Heart right ventricle (tissue), 16 donors: ENCODE measurements around the gene RRAD. TPM values are rescaled to one million over a fixed set of nuclear protein-coding genes. Genes with fewer than 3 reads are reported as not detected.
A peak's percentile ranks its signal among the peaks of the same experiment; 100 is the strongest.

Experiments
- ATAC-seq, 8 donors: fragments of 200-7000 bp; cut with Tn5 transposase; one replicate each; pipeline ENCODE4 v1.9.1; 2020; ENCODE audit warnings: mild to moderate bottlenecking in 8 of 8, moderate library complexity in 8 of 8, moderate number of reproducible peaks in 1 of 8
- DNase-seq, 2 donors: peaks; one replicate each; pipeline ENCODE4 v3.0.0-alpha.2; 2020
- H3K27ac ChIP-seq, 10 donors: fragments of 200-600 bp; sonication (generic) in 2 of 10; one replicate each; pipeline versions ENCODE4 v1.5.0 to v1.8.0; 2020 to 2022; ENCODE audit warnings: mild to moderate bottlenecking in 3 of 10
- H3K27me3 ChIP-seq, 7 donors: fragments of 200-600 bp; one replicate each; pipeline ENCODE4 v1.8.0; 2021 to 2022; ENCODE audit warnings: mild to moderate bottlenecking in 2 of 7
- H3K36me3 ChIP-seq, 9 donors: fragments of 200-600 bp; sonication (generic) in 1 of 9; one replicate each; pipeline versions ENCODE4 v1.5.0 to v1.8.0; 2020 to 2022; ENCODE audit warnings: mild to moderate bottlenecking in 2 of 9
- H3K4me1 ChIP-seq, 9 donors: fragments of 200-600 bp; sonication (generic) in 1 of 9; one replicate each; pipeline versions ENCODE4 v1.5.0 to v1.8.0; 2020 to 2022; ENCODE audit warnings: mild to moderate bottlenecking in 4 of 9
- H3K4me3 ChIP-seq, 10 donors: fragments of 200-600 bp; sonication (generic) in 2 of 10; one replicate each; pipeline versions ENCODE4 v1.5.0 to v1.8.0; 2020 to 2022; ENCODE audit warnings: mild to moderate bottlenecking in 7 of 10, moderate library complexity in 2 of 10
- H3K9me3 ChIP-seq, 11 donors: fragments of 200-600 bp in 10 of 11; sonication (generic) in 2 of 11; one replicate each; pipeline versions ENCODE4 v1.5.0 to v1.8.0; 2013 to 2022; ENCODE audit warnings: mild to moderate bottlenecking in 2 of 11, control low read depth in 1 of 11, moderate library complexity in 1 of 11
- WGBS, 2 donors: extraction: QIAGEN DNeasy Blood & Tissue Kit; methylation state at CpG; one replicate each; pipeline ENCODE4 v1.1.7; 2013; ENCODE audit warnings: inconsistent platforms in 1 of 2; 5-methylcytosine and 5-hydroxymethylcytosine counted together
- intact Hi-C, 10 donors: fragments of 100-400 bp; cut with DNase I; formaldehyde crosslinking; loops; one replicate each; pipeline versions ENCODE4 v1.11.1 to v1.14.2; 2022
- polyA plus RNA-seq, 2 donors: library from polyadenylated mRNA; stranded (reverse); fragments of 200-250 nt; gene quantifications; one replicate each; pipeline ENCODE4 v1.2.3, GENCODE V29; 2013
- total RNA-seq, 10 donors: library from RNA; stranded (reverse); fragmentation: NEBNext Ultra II Directional in 3 of 10; extraction: Animal tissue kit (Norgen Biotek cat#: 25700) in 3 of 10; gene quantifications; one replicate each; pipeline versions ENCODE4 v1.2.1 to v1.2.4, GENCODE V29; 2021 to 2023
- TF ChIP-seq, protein P1 (sequence below), 9 donors: fragments of 200-600 bp; sonication (generic) in 2 of 9; IDR thresholded peaks; one replicate each; pipeline versions ENCODE4 v1.5.0 to v1.8.0; 2021 to 2022; ENCODE audit warnings: antibody characterized with exemption in 9 of 9, mild to moderate bottlenecking in 5 of 9, moderate library complexity in 1 of 9
- donor health status: Arrhythmogenic right ventricular cardiomyopathy.
- donor health status: ischemic (EF 13 %, LVEDD 7.1; RV severe dilation, severe dysfunction).
- donor health status: healthy with polysubstance abuse.
- donor health status: DM: no; HTN: yes; CAD: no.
- donor health status: DM: no; HTN: no; CAD: no.
- donor health status: ischemic (EF 25% LVEDD 6.9; RV normal size, moderate dysfunction).
- donor health status: ischemic (EF 25% LVEDD 5.7; RV mildly dilated, moderate dysfunction).
- donor health status: healthy.
- donor health status: DM: yes; HTN: yes; CAD: no.
- donor health status: Ischemic cardiomyopathy.
- donor health status: ischemic (EF 35%, LVEDD 5.7; RV mildly dilated, moderate dysfunction).
- donor health status: nonischemic (EF 11% LVEDD 7.7; RV severe dilation, severe dysfunction).
- donor health status: DM: yes; HTN: yes; CAD: no.
- donor health status: PGD.
- donor health status: ischemic (EF 29% LVEDD 5.4; RV normal size, mild dysfunction).
- donor health status: nonischemic (EF 23%, LVEDD 6.1; RV moderate dilation, normal function).

Gene RRAD
- total and polyA plus RNA-seq, 12 donors = 48.4 to 1,227 (median 122) TPM

DNA sequence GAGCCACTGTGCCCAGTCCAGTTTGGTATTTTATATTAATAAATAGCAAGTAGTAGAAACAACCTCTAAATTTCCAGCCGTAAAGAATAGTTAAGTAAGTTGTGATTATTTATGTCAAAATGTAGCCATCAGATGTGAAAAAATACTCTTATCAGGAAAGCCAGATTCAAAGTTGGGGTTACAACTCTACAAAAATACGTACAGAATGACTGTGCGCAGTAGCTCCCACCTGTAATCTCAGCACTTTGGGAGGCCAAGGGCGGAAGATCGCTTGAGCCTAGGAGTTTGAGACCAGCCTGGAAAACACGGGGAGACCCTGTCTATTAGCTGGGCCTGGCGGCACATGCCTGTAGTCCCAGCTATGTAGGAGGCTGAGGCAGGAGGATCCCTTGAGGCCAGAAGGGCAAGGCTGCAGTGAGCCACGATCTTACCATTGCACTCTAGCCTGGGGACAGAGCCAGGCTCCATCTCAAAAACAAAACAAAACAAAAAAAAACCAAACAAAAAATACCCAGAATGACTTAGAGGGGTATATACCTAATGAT is 43.3 kb downstream of the RRAD start:
- H3K36me3 ChIP-seq = peaks cover 0 to 41% (median 13%) of the 10 kb centered on the region in 9 donors
- H3K9me3 ChIP-seq = no peaks in the 10 kb centered on the region
- TF ChIP-seq, protein P1, sequence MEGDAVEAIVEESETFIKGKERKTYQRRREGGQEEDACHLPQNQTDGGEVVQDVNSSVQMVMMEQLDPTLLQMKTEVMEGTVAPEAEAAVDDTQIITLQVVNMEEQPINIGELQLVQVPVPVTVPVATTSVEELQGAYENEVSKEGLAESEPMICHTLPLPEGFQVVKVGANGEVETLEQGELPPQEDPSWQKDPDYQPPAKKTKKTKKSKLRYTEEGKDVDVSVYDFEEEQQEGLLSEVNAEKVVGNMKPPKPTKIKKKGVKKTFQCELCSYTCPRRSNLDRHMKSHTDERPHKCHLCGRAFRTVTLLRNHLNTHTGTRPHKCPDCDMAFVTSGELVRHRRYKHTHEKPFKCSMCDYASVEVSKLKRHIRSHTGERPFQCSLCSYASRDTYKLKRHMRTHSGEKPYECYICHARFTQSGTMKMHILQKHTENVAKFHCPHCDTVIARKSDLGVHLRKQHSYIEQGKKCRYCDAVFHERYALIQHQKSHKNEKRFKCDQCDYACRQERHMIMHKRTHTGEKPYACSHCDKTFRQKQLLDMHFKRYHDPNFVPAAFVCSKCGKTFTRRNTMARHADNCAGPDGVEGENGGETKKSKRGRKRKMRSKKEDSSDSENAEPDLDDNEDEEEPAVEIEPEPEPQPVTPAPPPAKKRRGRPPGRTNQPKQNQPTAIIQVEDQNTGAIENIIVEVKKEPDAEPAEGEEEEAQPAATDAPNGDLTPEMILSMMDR (IDR thresholded peaks at IDR 0.05) = no peak
- WGBS, 2 donors = 93 to 96% methylated on average over 8 of the region's 8 CpGs
- intact Hi-C loops = no loop called here
- H3K4me1 ChIP-seq = peaks cover 0 to 25% (median 9%) of the 10 kb centered on the region in 9 donors
- no peak overlapping the region for H3K27ac ChIP-seq
- H3K27me3 ChIP-seq = no peaks in the 10 kb centered on the region
- no peak overlapping the region for H3K4me3 ChIP-seq
- no peak for ATAC-seq
- DNase-seq = no peak

DNA sequence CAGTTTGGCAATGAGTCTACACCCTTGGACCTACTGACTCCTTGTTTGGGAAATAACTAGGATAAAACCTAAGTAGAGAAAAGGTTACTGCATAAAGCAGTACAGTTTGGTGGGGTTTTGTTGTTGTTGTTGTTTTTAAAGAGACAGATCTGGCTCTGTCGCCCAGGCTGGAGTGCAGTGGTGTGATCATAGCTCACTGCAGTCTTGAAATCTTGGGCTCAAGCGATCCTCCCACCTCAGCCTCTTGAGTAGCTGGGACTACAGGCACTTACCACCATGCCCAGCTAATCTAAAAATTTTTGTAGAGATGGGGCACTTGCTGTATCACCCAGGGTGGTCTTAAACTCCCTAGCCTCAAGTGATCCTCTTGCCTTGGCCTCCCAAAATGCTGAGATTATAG is 43.8 kb downstream of the RRAD start:
- peak overlapping the region in 5 of 10 donors; percentile 77 to 90 (median 84) for H3K4me3 ChIP-seq
- no peaks in the 10 kb centered on the region for H3K9me3 ChIP-seq
- H3K36me3 ChIP-seq = peaks cover 0 to 36% (median 13%) of the 10 kb centered on the region in 9 donors
- H3K27ac ChIP-seq = peak overlapping the region in 1 of 10 donors; percentile 66
- TF ChIP-seq, protein P1 (IDR thresholded peaks at IDR 0.05) = no peak
- no peaks in the 10 kb centered on the region for H3K27me3 ChIP-seq
- intact Hi-C loops = no loop called here
- WGBS, 2 donors = 75 to 85% methylated on average over 2 of the region's 2 CpGs
- DNase-seq (no peak), ATAC-seq (no peak)
- peaks cover 0 to 25% (median 9%) of the 10 kb centered on the region in 9 donors for H3K4me1 ChIP-seq

DNA sequence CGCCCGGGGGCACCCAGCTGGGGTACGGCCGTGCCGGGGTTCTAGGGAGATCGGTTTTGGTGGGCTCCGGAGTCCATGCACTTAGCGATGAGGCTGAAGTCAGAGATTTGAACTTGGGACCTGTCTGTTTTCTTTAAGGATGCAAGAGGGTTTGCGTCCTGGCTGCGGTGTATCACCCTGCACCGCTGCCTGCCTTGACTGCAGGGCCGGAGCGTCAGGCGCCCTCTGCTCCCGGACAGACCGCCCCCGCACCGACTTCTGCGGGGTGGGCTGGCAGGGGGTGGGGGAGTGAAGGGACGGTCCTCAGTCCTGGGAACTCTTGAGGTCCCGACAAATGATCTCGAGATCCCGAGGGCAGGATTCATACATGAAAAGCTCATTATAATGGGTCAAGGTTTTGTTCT is 44.3 kb downstream of the RRAD start:
- TF ChIP-seq, protein P1 (IDR thresholded peaks at IDR 0.05) = no peak
- H3K4me1 ChIP-seq = peaks cover 0 to 25% (median 9%) of the 10 kb centered on the region in 9 donors
- H3K36me3 ChIP-seq = peaks cover 0 to 30% (median 9%) of the 10 kb centered on the region in 9 donors
- peak overlapping the region in 7 of 10 donors; percentile 10 to 75 (median 57) for H3K27ac ChIP-seq
- H3K4me3 ChIP-seq = peak overlapping the region; percentile 70 to 97 (median 86)
- peak in 4 of 8 donors; percentile 11 to 42 (median 24) for ATAC-seq
- intact Hi-C loops = no loop called here
- DNase-seq = no peak
- WGBS, 2 donors = 3 to 4% methylated on average over 23 of the region's 23 CpGs
- no peaks in the 10 kb centered on the region for H3K9me3 ChIP-seq
- H3K27me3 ChIP-seq = no peaks in the 10 kb centered on the region

DNA sequence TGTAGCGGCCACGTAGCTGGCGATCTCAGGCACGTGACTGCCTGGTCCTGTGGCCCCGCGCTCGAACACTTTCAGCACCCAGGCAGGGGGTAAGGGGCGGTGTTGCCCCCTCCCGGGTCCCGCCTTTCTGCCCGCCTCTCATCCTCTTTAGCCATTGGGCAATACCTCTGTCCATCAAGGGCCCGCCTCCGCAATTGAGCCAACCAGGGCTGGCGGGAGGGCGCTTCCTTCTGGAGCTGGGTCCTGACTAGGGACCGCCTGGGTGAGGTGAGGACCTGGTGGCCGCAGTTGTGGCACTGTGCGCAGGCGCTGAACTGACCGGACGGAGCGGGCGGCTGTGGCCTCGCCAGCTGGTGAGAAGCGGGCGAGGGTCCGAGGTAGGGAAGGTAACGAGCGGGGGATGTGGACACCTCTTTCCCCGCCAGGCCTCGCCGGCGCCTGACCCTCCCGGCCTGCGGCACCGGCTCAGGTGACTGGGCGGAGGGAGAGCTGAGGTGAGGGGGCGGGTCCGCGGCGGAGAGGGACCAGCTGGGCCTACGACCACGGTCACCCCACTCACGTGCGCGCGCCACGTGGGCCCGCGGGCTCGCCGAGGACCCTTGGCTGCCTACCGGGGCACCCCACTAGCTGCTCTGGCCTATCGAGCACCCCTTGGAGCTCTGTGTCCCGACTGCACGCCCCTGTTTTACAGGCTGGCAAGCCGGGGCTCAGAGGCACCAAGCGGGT is 44.9 kb downstream of the RRAD start, which contains the start of gene PDP2:
TSS of gene PDP2 (plus strand) at position 228 of the 726 bp plus-strand sequence. CDS start 3,770 bp downstream, outside the sequence.
- Histone ChIP-seq H3K9me3 (no peaks in the 10 kb centered on the region), H3K4me1 (peaks cover 0 to 25% (median 9%) of the 10 kb centered on the region in 9 donors), H3K36me3 (peaks cover 0 to 25% (median 7%) of the 10 kb centered on the region in 9 donors), H3K27ac (peak within 1 kb of the TSS in 9 of 10 donors; percentile 10 to 75 (median 57)), H3K4me3 (peak within 1 kb of the TSS; percentile 70 to 97 (median 86)), H3K27me3 (no peaks in the 10 kb centered on the region)
- WGBS, 2 donors = 0% methylated on average over 58 of the region's 58 CpGs
- TF ChIP-seq, protein P1 (IDR thresholded peaks at IDR 0.05) = no peak
- peak; percentile 90 to 96 for DNase-seq
- intact Hi-C loops = no loop called here
- peak; percentile 96 to 98 (median 98) for ATAC-seq
